ENCODE results near the gene GIPR. TPM values are rescaled to one million over a fixed set of nuclear protein-coding genes. Genes with fewer than 3 reads are reported as not detected.

Gene GIPR
- total RNA-seq, 1 experiment from 2014 or later: 0.61 TPM

DNA sequence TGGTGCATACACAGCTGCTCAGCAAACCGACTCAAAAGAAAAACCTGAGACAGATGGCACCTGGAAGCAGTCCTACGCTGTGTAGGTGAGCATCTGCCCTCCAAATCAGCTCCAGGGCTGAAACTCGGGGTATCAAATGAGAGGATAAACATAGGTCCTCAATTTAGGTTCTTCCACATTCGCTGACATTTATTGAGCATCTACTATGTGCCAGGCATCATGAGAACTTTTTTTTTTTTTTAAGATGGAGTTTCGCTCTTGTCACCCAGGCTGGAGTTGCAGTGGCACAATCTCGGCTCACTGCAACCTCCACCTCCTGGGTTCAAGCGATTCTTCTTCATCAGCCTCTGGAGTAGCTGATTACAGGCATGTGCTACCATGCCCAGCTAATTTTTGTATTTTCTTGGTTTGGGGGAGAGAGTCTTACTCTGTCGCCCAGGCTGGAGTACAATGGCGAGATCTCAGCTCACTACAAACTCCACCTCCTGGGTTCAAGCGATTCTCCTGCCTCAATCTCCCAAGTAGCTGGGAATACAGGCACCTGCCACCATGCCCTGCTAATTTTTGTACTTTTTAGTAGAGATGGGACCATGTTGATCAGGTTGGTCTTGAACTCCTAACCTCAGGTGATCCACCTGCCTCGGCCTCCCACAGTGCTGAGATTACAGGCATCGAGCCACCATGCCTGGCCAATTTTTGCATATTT is 37.8 kb downstream of the GIPR start:
- Histone ChIP-seq H4K91ac (ENCODE audit: insufficient read length, low read depth, low read length) (no peak overlapping the region), H3K56ac (ENCODE audit: insufficient read length, low read depth, low read length) (no peak overlapping the region), H3K4ac (ENCODE audit: low read depth, low read length) (no peak overlapping the region), H2BK15ac (ENCODE audit: low read depth, low read length) (no peak overlapping the region), H3K4me2 (ENCODE audit: insufficient read depth, insufficient read length, low read length) (no peak overlapping the region), H2BK5ac (ENCODE audit: insufficient read length, low read length) (no peak overlapping the region), H3T11ph (ENCODE audit: low read length) (no peak overlapping the region), H3K9me3 (ENCODE audit: control insufficient read depth, low read depth, low read length) (no peaks in the 10 kb centered on the region), H3K4me1 (ENCODE audit: insufficient read depth, low read length) (no peaks in the 10 kb centered on the region), H3K23ac (ENCODE audit: insufficient read length, low read depth, low read length) (no peak overlapping the region), H3K14ac (ENCODE audit: insufficient read depth, low read length) (no peak overlapping the region), H3K23me2 (ENCODE audit: insufficient read length, low read depth, low read length, poor library complexity, severe bottlenecking) (no peaks in the 10 kb centered on the region), H3K79me1 (ENCODE audit: insufficient read depth, low read depth, low read length, poor library complexity, severe bottlenecking) (no peaks in the 10 kb centered on the region), H2AK5ac (ENCODE audit: insufficient read length, low read length) (no peak overlapping the region), H3K18ac (ENCODE audit: insufficient read length, low read depth, low read length) (no peak overlapping the region), H3K27me3 (ENCODE audit: insufficient read depth, low read length) (no peaks in the 10 kb centered on the region), H2BK120ac (ENCODE audit: low read depth, low read length, poor library complexity, severe bottlenecking) (no peak overlapping the region), H3K27ac (ENCODE audit: insufficient read length, low read depth, low read length) (no peak overlapping the region), H4K8ac (replicated peaks; ENCODE audit: insufficient read length, low read depth, low read length) (no peak overlapping the region), H2AFZ (ENCODE audit: low read length) (no peak overlapping the region), H4K20me1 (ENCODE audit: control insufficient read depth, insufficient read depth, insufficient read length) (no peaks in the 10 kb centered on the region), H4K5ac (ENCODE audit: insufficient read length, low read depth, low read length) (no peak overlapping the region), H2BK12ac (ENCODE audit: insufficient read length, low read depth, low read length) (no peak overlapping the region), H3K79me2 (ENCODE audit: insufficient read depth, low read length) (no peaks in the 10 kb centered on the region), H3K9ac (ENCODE audit: extremely low read depth, insufficient read length, low read length) (no peak overlapping the region), H2BK20ac (ENCODE audit: low read depth, low read length, poor library complexity, severe bottlenecking) (no peak overlapping the region)
- DNase-seq: no peak
- H3K27me3 Mint-ChIP-seq (ENCODE audit: low read depth): no peaks in the 10 kb centered on the region
- TF ChIP-seq, protein P1, sequence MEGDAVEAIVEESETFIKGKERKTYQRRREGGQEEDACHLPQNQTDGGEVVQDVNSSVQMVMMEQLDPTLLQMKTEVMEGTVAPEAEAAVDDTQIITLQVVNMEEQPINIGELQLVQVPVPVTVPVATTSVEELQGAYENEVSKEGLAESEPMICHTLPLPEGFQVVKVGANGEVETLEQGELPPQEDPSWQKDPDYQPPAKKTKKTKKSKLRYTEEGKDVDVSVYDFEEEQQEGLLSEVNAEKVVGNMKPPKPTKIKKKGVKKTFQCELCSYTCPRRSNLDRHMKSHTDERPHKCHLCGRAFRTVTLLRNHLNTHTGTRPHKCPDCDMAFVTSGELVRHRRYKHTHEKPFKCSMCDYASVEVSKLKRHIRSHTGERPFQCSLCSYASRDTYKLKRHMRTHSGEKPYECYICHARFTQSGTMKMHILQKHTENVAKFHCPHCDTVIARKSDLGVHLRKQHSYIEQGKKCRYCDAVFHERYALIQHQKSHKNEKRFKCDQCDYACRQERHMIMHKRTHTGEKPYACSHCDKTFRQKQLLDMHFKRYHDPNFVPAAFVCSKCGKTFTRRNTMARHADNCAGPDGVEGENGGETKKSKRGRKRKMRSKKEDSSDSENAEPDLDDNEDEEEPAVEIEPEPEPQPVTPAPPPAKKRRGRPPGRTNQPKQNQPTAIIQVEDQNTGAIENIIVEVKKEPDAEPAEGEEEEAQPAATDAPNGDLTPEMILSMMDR (conservative IDR thresholded peaks at IDR 0.05): no peak
- no CpG with 5 or more reads among the region's 12 CpGs for WGBS (ENCODE audit: extremely low coverage, insufficient read length, low lambda C conversion rate)
- H3K27ac Mint-ChIP-seq: no peak overlapping the region
- no peak overlapping the region; a peak in 1 of 5 replicates for H3K4me3 Mint-ChIP-seq
- H3K36me3 Mint-ChIP-seq (ENCODE audit: insufficient read depth in 1 of 3, low read depth in 3 of 3): peaks cover 22 to 43% (median 35%) of the 10 kb centered on the region in 3 experiments; a peak in 6 of 7 replicates
- H3K4me1 Mint-ChIP-seq: peaks cover 0 to 5% of the 10 kb centered on the region in 2 experiments; a peak in 2 of 4 replicates
- no peaks in the 10 kb centered on the region for H3K9me3 Mint-ChIP-seq

All from H9 (cell line).